NCI-H82 treated with DMSO at 0.1 percent for 48 hours (cell line): ENCODE results near the gene ADCYAP1.

Experiments
- DNase-seq: peaks from one replicate; lab custom pipeline; 2025; ENCODE audit not compliant: unreplicated experiment; lab: John Stamatoyannopoulos, UW

Gene ADCYAP1

DNA sequence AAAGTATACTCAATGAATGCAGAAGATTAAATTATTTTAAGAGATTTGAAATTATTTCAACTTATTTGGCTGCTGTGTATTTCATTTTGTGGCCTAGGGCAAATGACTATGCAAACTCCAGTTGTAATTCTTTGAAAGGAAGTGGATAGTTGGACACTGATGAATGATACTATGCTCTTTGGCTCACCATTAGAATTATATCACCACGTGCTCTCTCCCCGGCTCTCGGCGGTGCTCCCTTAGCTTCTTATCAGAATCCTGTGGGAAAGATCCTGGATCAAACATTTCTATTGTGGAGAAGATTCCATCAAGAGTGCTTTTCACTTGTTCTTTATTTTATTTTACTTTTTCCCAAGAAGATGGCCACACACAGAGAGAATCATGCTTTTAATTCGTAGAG lies 55.2 kb downstream of the ADCYAP1 start:
- no peak for DNase-seq
